Endothelial cell of umbilical vein (primary cell): ENCODE data around the gene ZNF804B. TPM values are rescaled to one million over a fixed set of nuclear protein-coding genes. Genes with fewer than 3 reads are reported as not detected.

Experiments used
- BruUV-seq: library from RNA; stranded (reverse); fragments of 400-500 nt; replicated peaks from 2 replicates; lab custom pipeline; 2021; lab: Mats Ljungman, UMichigan
- CTCF ChIA-PET: fragments of 300-600, 350-600 bp; sonication (Branson Sonifier 250); formaldehyde crosslinking; loops from one replicate; lab custom pipeline; 2021; ENCODE audit warnings: antibody characterized with exemption, inconsistent platforms; lab: Charles Lee
- POLR2A ChIA-PET: fragments of 300-600, 350-600 bp; sonication (Branson Sonifier 250); formaldehyde crosslinking; loops from one replicate; lab custom pipeline; 2021; ENCODE audit warnings: antibody characterized with exemption, inconsistent platforms; lab: Charles Lee
- DNase-seq: peaks from one replicate; pipeline ENCODE4 v3.0.0-alpha.2; 2011; ENCODE audit warnings: low read depth, low spot score
- FAIRE-seq: peaks from 2 replicates; lab custom pipeline; 2011; peaks lifted over from hg19 to GRCh38; lab: Jason Lieb, UNC
- H2AFZ ChIP-seq: 2 replicates; pipeline ENCODE4 v1.6.0; 2012; ENCODE audit warnings: low read depth, low read length, control low read depth, inconsistent platforms
- H3K27ac ChIP-seq: 2 replicates; pipeline ENCODE4 v1.5.1; 2011; ENCODE audit warnings: low read depth, mild to moderate bottlenecking, control low read depth, low read length, moderate library complexity; ENCODE audit not compliant: insufficient read depth
- H3K27me3 ChIP-seq, 2 experiments: 2 replicates each; pipeline versions ENCODE4 v1.6.0 to v1.6.1; 2011; ENCODE audit warnings: low read length in 2 of 2, mixed read lengths in 1 of 2; ENCODE audit not compliant: control insufficient read depth in 2 of 2, insufficient read depth in 2 of 2
- H3K36me3 ChIP-seq, 2 experiments: 2 replicates in 1 of 2; 3 replicates in 1 of 2; pipeline ENCODE4 v1.5.1; 2011; ENCODE audit warnings: low read length in 2 of 2, mild to moderate bottlenecking in 1 of 2, moderate library complexity in 1 of 2; ENCODE audit not compliant: control insufficient read depth in 2 of 2, insufficient read depth in 2 of 2; ENCODE audit errors: extremely low read depth in 1 of 2
- H3K4me1 ChIP-seq: 3 replicates; pipeline ENCODE4 v1.5.1; 2011; ENCODE audit warnings: mild to moderate bottlenecking, low read length; ENCODE audit not compliant: control insufficient read depth, insufficient read depth; ENCODE audit errors: extremely low read depth
- H3K4me2 ChIP-seq: 2 replicates; pipeline ENCODE4 v1.6.1; 2011; ENCODE audit warnings: low read length, control low read depth, mixed read lengths; ENCODE audit not compliant: insufficient read depth
- H3K4me3 ChIP-seq, 3 experiments: fragments of 200-600 bp in 1 of 3; sonication (generic), shearing (Covaris generic) in 1 of 3; replicated peaks in 1 of 3; 2 replicates each; pipeline ENCODE4 v1.5.1; 2011 to 2016; ENCODE audit warnings: control low read depth in 3 of 3, low read length in 3 of 3, mild to moderate bottlenecking in 2 of 3, inconsistent platforms in 1 of 3, low read depth in 1 of 3, moderate library complexity in 1 of 3; ENCODE audit not compliant: insufficient read depth in 1 of 3
- H3K79me2 ChIP-seq: 2 replicates; pipeline ENCODE4 v1.6.0; 2012; ENCODE audit warnings: low read length, inconsistent platforms; ENCODE audit not compliant: control insufficient read depth, insufficient read depth
- H3K9ac ChIP-seq: replicated peaks from 2 replicates; pipeline ENCODE3; 2011; ENCODE audit warnings: low read length, control low read depth; ENCODE audit not compliant: insufficient read depth; ENCODE audit errors: extremely low read depth
- H3K9me1 ChIP-seq: replicated peaks from 3 replicates; pipeline ENCODE4 v1.6.0; 2011; ENCODE audit warnings: mild to moderate bottlenecking, low read length; ENCODE audit not compliant: control insufficient read depth, insufficient read depth; ENCODE audit errors: extremely low read depth
- H3K9me3 ChIP-seq: replicated peaks from 2 replicates; pipeline ENCODE4 v1.5.1; 2012; ENCODE audit warnings: low read length, inconsistent platforms; ENCODE audit not compliant: control insufficient read depth, insufficient read depth
- H4K20me1 ChIP-seq: replicated peaks from 2 replicates; pipeline ENCODE3; 2011; ENCODE audit warnings: mild to moderate bottlenecking, low read length; ENCODE audit not compliant: control insufficient read depth, insufficient read depth; ENCODE audit errors: extremely low read depth
- EZH2 ChIP-seq: IDR thresholded peaks from 2 replicates; pipeline ENCODE4 v1.6.1; 2012; ENCODE audit warnings: borderline replicate concordance, low read depth, mild to moderate bottlenecking, moderate library complexity, low read length, inconsistent platforms; ENCODE audit not compliant: severe bottlenecking
- GATA2 ChIP-seq: IDR thresholded peaks from 2 replicates; pipeline ENCODE4 v1.7.0; 2011; ENCODE audit warnings: low read depth, mild to moderate bottlenecking, moderate library complexity, mixed read lengths, low read length; ENCODE audit not compliant: insufficient read length, insufficient read depth
- JUN ChIP-seq: IDR thresholded peaks from 2 replicates; pipeline ENCODE4 v1.6.1; 2011; ENCODE audit warnings: borderline replicate concordance, low read depth; ENCODE audit not compliant: insufficient read length, insufficient read depth
- MYC ChIP-seq: IDR thresholded peaks from one replicate; pipeline ENCODE4 v1.6.1; 2011; ENCODE audit warnings: mild to moderate bottlenecking, low read depth, low read length
- POLR2AphosphoS5 ChIP-seq: IDR thresholded peaks from 2 replicates; pipeline ENCODE4 v1.6.1; 2012; ENCODE audit warnings: low read depth, mild to moderate bottlenecking, control low read depth, low read length, moderate library complexity; ENCODE audit not compliant: insufficient read depth
- dilution Hi-C: fragments of 300-500 bp; cut with MboI; formaldehyde crosslinking; loops from one replicate; pipeline ENCODE4 v1.15.0; 2019; ENCODE audit warnings: low sequenced_read_pairs; ENCODE audit not compliant: extremely low pct_ligation_motif_present
- intact Hi-C: fragments of 100-400 bp; cut with micrococcal nuclease; formaldehyde crosslinking; loops from one replicate; pipeline ENCODE4 v1.10.0; 2022
- polyA plus RNA-seq, 4 experiments: library from polyadenylated mRNA; depleted of rRNA in 3 of 4; stranded (reverse) in 3 of 4; unstranded in 1 of 4; fragments of >200 nt; gene quantifications; 2 replicates each; pipeline versions ENCODE4 v1.2.1 to v1.2.3, GENCODE V29; 2011 to 2012; ENCODE audit warnings: missing spikeins in 1 of 4
- total RNA-seq: library from RNA; stranded (reverse); gene quantifications from 2 replicates; pipeline ENCODE4 v1.2.3, GENCODE V29; 2021
- TF ChIP-seq, protein P1 (sequence below), 2 donors: IDR thresholded peaks; 1 replicate in 1 of 2; 2 replicates in 1 of 2; pipeline ENCODE4 v1.5.1; 2011; ENCODE audit warnings: low read length in 2 of 2, mild to moderate bottlenecking in 2 of 2, moderate library complexity in 2 of 2, control low read depth in 1 of 2, inconsistent platforms in 1 of 2, low read depth in 1 of 2; ENCODE audit not compliant: insufficient read depth in 1 of 2; ENCODE audit errors: extremely low read depth in 1 of 2
- TF ChIP-seq, protein P2 (sequence below): IDR thresholded peaks from 2 replicates; pipeline ENCODE4 v1.6.1; 2011; ENCODE audit not compliant: insufficient read depth, insufficient read length

Gene ZNF804B
- total and polyA plus RNA-seq, 2 donors (not counting 3 experiments of a cell fraction or from before 2014, with no cell fraction given) = not detected

DNA sequence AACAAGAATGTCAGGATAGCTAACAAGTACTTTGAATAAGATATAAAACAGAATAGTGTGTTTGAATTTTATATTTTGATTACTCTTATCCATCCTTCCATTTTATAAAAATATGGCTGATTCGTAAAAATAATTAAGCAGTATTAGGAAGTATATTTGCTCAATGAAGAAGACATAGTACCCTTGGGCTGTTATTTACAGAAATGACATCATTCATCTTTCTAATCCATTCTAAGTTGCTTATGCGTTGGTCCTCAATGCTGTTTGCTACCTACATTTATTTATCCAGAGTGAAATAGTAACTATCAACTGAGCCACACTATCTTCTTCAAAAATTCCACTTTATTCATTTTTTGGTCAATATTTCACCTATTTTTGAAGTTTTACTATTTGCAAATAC, 2.1 kb upstream of the ZNF804B start:
- H3K4me1 ChIP-seq = peaks cover 10% of the 10 kb centered on the region
- H4K20me1 ChIP-seq = no peaks in the 10 kb centered on the region
- TF ChIP-seq GATA2 (no peak), MYC (no peak), POLR2AphosphoS5 (no peak), JUN (no peak), EZH2 (no peak)
- TF ChIP-seq, protein P1, sequence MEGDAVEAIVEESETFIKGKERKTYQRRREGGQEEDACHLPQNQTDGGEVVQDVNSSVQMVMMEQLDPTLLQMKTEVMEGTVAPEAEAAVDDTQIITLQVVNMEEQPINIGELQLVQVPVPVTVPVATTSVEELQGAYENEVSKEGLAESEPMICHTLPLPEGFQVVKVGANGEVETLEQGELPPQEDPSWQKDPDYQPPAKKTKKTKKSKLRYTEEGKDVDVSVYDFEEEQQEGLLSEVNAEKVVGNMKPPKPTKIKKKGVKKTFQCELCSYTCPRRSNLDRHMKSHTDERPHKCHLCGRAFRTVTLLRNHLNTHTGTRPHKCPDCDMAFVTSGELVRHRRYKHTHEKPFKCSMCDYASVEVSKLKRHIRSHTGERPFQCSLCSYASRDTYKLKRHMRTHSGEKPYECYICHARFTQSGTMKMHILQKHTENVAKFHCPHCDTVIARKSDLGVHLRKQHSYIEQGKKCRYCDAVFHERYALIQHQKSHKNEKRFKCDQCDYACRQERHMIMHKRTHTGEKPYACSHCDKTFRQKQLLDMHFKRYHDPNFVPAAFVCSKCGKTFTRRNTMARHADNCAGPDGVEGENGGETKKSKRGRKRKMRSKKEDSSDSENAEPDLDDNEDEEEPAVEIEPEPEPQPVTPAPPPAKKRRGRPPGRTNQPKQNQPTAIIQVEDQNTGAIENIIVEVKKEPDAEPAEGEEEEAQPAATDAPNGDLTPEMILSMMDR (IDR thresholded peaks at IDR 0.05; ENCODE audit: extremely low read depth in 1 of 2, insufficient read depth in 1 of 2, low read depth in 1 of 2, low read length in 2 of 2) = no peak
- TF ChIP-seq, protein P2, sequence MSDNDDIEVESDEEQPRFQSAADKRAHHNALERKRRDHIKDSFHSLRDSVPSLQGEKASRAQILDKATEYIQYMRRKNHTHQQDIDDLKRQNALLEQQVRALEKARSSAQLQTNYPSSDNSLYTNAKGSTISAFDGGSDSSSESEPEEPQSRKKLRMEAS = no peak
- DNase-seq = no peak
- dilution Hi-C loops (no loop called here), intact Hi-C loops (no loop called here)
- BruUV-seq = no TSS peak
- H3K36me3 ChIP-seq = no peaks in the 10 kb centered on the region
- H3K9me3 ChIP-seq = no peaks in the 10 kb centered on the region
- no peaks in the 10 kb centered on the region for H3K9me1 ChIP-seq
- H3K4me3 ChIP-seq = no peak overlapping the region
- H3K27ac ChIP-seq = no peak overlapping the region
- CTCF ChIA-PET = interaction anchor here (1.6 kb wide), 1 partner anchor 211 kb away, joined by 6 read pairs; no protein-coding TSS in a partner anchor
- H3K9ac ChIP-seq = no peak overlapping the region
- H2AFZ ChIP-seq = no peak overlapping the region
- no peaks in the 10 kb centered on the region for H3K79me2 ChIP-seq
- FAIRE-seq = no peak
- H3K27me3 ChIP-seq = peaks cover 25 to 62% of the 10 kb centered on the region in 2 experiments
- no peak overlapping the region for H3K4me2 ChIP-seq
- POLR2A ChIA-PET = no interaction called here
